ENCODE data around the gene CHD6. TPM values are rescaled to one million over a fixed set of nuclear protein-coding genes. Genes with fewer than 3 reads are reported as not detected.

Gene CHD6
- total and polyA plus RNA-seq, 2 of the 13 experiments (the other 11 are each of a cell fraction or from before 2014, with no cell fraction given), result 14.4 to 52.0 TPM

DNA sequence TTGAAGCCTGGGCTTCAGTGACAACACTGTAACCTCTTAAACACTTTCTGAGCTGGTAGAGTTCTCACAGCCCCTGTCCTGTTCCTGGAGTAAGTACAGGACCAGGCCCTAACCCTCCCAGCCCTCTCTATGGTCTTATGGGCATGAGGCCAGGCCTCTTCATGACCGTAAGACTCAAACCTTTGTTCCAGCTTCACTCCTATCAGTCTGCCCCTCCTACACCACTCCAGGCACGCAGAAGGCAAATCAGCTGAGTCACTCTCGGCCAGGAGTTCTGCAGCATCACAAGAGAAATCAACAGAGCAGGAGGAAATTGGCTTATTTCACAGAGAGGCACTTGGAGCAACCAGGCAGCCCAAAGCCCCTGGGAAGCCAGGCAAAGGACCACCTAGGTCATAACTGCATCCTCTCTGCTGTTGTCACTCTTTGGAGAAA, 25.3 kb upstream of the CHD6 start (continued):
- TF ChIP-seq HMG20B (CRISPR knock-in tag; conservative IDR thresholded peaks at IDR 0.05) (no peak), IKZF1 (IDR thresholded peaks at IDR 0.05) (no peak), ZNF644 (CRISPR knock-in tag; IDR thresholded peaks at IDR 0.05; ENCODE audit: low read depth) (peak; percentile 81), SAP130 (CRISPR knock-in tag; IDR thresholded peaks at IDR 0.05; ENCODE audit: low read depth) (peak; percentile 79), EHMT2 (IDR thresholded peaks at IDR 0.05; ENCODE audit: borderline replicate concordance, low read depth, low read length) (0 out of 2 replicates have a peak, but pooled peaks have one; percentile 19), FOXA1 (IDR thresholded peaks at IDR 0.05) (no peak), FOXA1 (CRISPR knock-in tag; IDR thresholded peaks at IDR 0.05) (peak; percentile 52; the same call in 1 of the 2 replicates), MTA3 (CRISPR knock-in tag; IDR thresholded peaks at IDR 0.05) (no peak), BCL6 (CRISPR knock-in tag; IDR thresholded peaks at IDR 0.05) (peak; percentile 40; the same call in 1 of the 2 replicates), SALL1 (CRISPR knock-in tag; IDR thresholded peaks at IDR 0.05) (peak; percentile 68), ZNF207 (IDR thresholded peaks at IDR 0.05; ENCODE audit: borderline replicate concordance) (no peak), ZNF547 (CRISPR knock-in tag; IDR thresholded peaks at IDR 0.05) (0 out of 2 replicates have a peak, but pooled peaks have one; percentile 62), ELF3 (CRISPR knock-in tag; IDR thresholded peaks at IDR 0.05) (peak; percentile 66)
- TF ChIP-seq, protein P1, sequence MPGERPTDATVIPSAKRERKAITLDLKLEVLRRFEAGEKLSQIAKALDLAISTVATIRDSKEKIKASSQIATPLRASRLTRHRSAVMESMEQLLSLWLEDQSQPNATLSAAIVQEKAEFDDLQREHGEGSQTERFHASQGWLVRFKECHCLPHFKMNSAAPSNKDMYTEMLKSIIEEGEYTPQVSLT (CRISPR knock-in tag; IDR thresholded peaks at IDR 0.05; ENCODE audit: borderline replicate concordance, low read depth), result no peak
- TF ChIP-seq, protein P2, sequence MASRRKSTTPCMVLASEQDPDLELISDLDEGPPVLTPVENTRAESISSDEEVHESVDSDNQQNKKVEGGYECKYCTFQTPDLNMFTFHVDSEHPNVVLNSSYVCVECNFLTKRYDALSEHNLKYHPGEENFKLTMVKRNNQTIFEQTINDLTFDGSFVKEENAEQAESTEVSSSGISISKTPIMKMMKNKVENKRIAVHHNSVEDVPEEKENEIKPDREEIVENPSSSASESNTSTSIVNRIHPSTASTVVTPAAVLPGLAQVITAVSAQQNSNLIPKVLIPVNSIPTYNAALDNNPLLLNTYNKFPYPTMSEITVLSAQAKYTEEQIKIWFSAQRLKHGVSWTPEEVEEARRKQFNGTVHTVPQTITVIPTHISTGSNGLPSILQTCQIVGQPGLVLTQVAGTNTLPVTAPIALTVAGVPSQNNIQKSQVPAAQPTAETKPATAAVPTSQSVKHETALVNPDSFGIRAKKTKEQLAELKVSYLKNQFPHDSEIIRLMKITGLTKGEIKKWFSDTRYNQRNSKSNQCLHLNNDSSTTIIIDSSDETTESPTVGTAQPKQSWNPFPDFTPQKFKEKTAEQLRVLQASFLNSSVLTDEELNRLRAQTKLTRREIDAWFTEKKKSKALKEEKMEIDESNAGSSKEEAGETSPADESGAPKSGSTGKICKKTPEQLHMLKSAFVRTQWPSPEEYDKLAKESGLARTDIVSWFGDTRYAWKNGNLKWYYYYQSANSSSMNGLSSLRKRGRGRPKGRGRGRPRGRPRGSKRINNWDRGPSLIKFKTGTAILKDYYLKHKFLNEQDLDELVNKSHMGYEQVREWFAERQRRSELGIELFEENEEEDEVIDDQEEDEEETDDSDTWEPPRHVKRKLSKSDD (CRISPR knock-in tag; IDR thresholded peaks at IDR 0.05; ENCODE audit: low read depth), result no peak
- TF ChIP-seq, protein P3, sequence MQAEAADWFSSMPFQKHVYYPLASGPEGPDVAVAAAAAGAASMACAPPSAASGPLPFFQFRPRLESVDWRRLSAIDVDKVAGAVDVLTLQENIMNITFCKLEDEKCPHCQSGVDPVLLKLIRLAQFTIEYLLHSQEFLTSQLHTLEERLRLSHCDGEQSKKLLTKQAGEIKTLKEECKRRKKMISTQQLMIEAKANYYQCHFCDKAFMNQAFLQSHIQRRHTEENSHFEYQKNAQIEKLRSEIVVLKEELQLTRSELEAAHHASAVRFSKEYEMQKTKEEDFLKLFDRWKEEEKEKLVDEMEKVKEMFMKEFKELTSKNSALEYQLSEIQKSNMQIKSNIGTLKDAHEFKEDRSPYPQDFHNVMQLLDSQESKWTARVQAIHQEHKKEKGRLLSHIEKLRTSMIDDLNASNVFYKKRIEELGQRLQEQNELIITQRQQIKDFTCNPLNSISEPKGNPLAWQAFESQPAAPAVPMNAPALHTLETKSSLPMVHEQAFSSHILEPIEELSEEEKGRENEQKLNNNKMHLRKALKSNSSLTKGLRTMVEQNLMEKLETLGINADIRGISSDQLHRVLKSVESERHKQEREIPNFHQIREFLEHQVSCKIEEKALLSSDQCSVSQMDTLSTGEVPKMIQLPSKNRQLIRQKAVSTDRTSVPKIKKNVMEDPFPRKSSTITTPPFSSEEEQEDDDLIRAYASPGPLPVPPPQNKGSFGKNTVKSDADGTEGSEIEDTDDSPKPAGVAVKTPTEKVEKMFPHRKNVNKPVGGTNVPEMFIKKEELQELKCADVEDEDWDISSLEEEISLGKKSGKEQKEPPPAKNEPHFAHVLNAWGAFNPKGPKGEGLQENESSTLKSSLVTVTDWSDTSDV (CRISPR knock-in tag; IDR thresholded peaks at IDR 0.05), result no peak
- TF ChIP-seq, protein P4, sequence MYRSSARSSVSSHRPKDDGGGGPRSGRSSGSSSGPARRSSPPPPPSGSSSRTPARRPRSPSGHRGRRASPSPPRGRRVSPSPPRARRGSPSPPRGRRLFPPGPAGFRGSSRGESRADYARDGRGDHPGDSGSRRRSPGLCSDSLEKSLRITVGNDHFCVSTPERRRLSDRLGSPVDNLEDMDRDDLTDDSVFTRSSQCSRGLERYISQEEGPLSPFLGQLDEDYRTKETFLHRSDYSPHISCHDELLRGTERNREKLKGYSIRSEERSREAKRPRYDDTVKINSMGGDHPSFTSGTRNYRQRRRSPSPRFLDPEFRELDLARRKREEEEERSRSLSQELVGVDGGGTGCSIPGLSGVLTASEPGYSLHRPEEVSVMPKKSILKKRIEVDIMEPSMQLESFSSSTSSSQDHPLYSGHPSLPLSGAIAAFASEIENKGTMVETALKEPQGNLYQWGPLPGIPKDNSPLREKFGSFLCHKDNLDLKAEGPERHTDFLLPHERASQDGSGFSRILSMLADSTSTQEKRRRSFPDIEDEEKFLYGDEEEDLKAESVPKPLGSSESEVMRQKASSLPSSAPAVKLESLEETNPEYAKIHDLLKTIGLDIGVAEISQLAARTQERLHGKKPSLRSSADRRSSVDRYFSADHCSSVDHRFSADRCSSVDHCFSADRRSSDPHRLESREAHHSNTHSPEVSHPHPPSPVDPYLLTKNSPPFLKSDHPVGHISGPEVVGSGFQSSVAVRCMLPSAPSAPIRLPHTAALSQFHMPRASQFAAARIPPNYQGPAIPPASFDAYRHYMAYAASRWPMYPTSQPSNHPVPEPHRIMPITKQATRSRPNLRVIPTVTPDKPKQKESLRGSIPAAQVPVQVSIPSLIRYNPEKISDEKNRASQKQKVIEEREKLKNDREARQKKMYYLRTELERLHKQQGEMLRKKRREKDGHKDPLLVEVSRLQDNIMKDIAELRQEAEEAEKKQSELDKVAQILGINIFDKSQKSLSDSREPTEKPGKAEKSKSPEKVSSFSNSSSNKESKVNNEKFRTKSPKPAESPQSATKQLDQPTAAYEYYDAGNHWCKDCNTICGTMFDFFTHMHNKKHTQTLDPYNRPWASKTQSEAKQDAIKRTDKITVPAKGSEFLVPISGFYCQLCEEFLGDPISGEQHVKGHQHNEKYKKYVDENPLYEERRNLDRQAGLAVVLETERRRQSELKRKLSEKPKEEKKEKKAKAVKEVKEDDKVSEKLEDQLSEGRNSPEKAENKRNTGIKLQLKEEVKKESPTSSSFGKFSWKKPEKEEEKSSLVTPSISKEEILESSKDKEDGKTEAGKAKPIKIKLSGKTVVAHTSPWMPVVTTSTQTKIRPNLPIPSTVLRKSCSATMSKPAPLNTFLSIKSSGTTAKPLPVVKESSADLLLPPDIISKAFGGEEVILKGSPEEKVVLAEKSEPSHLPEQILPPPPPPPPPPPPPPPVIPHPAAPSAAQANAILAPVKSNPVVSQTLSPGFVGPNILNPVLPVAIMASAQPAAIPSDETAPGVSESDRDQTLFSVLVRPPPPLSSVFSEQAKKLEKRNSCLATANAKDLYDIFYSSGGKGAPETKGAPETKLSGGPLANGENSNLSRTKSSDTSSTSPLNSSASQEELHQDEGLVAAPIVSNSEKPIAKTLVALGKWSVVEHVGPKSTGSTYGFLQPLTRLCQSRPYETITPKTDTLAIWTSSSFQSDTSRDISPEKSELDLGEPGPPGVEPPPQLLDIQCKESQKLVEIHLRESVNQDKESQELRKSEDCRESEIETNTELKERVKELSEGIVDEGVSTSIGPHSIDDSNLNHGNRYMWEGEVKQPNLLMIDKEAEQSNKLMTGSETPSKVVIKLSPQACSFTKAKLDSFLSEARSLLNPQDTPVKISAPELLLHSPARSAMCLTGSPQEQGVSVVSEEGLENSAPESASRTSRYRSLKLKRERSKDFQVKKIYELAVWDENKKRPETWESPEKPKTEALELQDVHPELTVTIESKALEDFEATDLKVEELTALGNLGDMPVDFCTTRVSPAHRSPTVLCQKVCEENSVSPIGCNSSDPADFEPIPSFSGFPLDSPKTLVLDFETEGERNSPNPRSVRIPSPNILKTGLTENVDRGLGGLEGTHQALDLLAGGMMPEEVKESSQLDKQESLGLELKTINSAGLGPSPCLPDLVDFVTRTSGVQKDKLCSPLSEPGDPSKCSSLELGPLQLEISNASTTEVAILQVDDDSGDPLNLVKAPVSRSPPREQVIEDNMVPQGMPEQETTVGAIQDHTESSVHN (CRISPR knock-in tag; IDR thresholded peaks at IDR 0.05), result no peak

All from HepG2 (cell line).